H1 (cell line): ENCODE measurements around the gene KRTAP5-6. TPM values are rescaled to one million over a fixed set of nuclear protein-coding genes. Genes with fewer than 3 reads are reported as not detected.

Experiments used
- CTCF ChIA-PET: fragments of 300-600 bp; sonication (Branson Sonifier 250); formaldehyde crosslinking; loops from one replicate; lab custom pipeline; 2021; ENCODE audit not compliant: partially characterized antibody; lab: Charles Lee
- POLR2A ChIA-PET: fragments of 300-600 bp; sonication (Branson Sonifier 250); formaldehyde crosslinking; loops from one replicate; lab custom pipeline; 2021; ENCODE audit warnings: inconsistent platforms; ENCODE audit not compliant: partially characterized antibody; lab: Charles Lee
- DNase-seq, 2 experiments: peaks; one replicate each; pipeline versions ENCODE4 v3.0.0 to v3.0.0-alpha.2; 2010 to 2022; ENCODE audit warnings: low spot score in 2 of 2, low read depth in 1 of 2, mixed read lengths in 1 of 2
- FAIRE-seq: peaks from 2 replicates; lab custom pipeline; 2011; peaks lifted over from hg19 to GRCh38; lab: Jason Lieb, UNC
- H2AFZ ChIP-seq: 2 replicates; pipeline ENCODE4 v1.8.1; 2012; ENCODE audit warnings: low read length, inconsistent platforms
- H2AK5ac ChIP-seq: 2 replicates; pipeline ENCODE4 v1.6.1; 2013; ENCODE audit warnings: low read depth, low read length
- H2BK120ac ChIP-seq: replicated peaks from 2 replicates; pipeline ENCODE3; 2013; ENCODE audit warnings: low read depth, low read length, inconsistent platforms
- H2BK12ac ChIP-seq: 2 replicates; pipeline ENCODE4 v1.6.1; 2013; ENCODE audit warnings: low read depth, low read length
- H2BK15ac ChIP-seq: 2 replicates; pipeline ENCODE4 v1.6.1; 2013; ENCODE audit warnings: low read length
- H2BK20ac ChIP-seq: 2 replicates; pipeline ENCODE4 v1.6.1; 2013; ENCODE audit warnings: low read length
- H2BK5ac ChIP-seq: 2 replicates; pipeline ENCODE4 v1.6.1; 2013; ENCODE audit warnings: low read depth, low read length
- H3K14ac ChIP-seq: 2 replicates; pipeline ENCODE4 v1.6.1; 2013; ENCODE audit warnings: inconsistent platforms; ENCODE audit not compliant: insufficient read length
- H3K18ac ChIP-seq: 2 replicates; pipeline ENCODE4 v1.6.1; 2013; ENCODE audit warnings: low read length; ENCODE audit errors: extremely low read depth
- H3K23ac ChIP-seq: 2 replicates; pipeline ENCODE4 v1.6.1; 2013; ENCODE audit warnings: inconsistent platforms; ENCODE audit not compliant: insufficient read length
- H3K23me2 ChIP-seq: 2 replicates; pipeline ENCODE4 v1.6.1; 2013; ENCODE audit warnings: low read depth, low read length
- H3K27ac ChIP-seq: 2 replicates; pipeline ENCODE4 v1.6.1; 2011; ENCODE audit warnings: low read depth, low read length, inconsistent platforms
- H3K27me3 ChIP-seq, 4 experiments: replicated peaks in 1 of 4; 1 replicate in 1 of 4; 2 replicates in 3 of 4; pipeline versions ENCODE4 v1.6.1 to v1.8.1; 2011 to 2013; ENCODE audit warnings: low read length in 3 of 4, mild to moderate bottlenecking in 3 of 4, inconsistent platforms in 2 of 4, mixed read lengths in 2 of 4, moderate library complexity in 1 of 4; ENCODE audit not compliant: control insufficient read depth in 3 of 4, insufficient read depth in 3 of 4; ENCODE audit errors: extremely low read depth in 1 of 4
- H3K36me3 ChIP-seq, 4 experiments: 2 replicates each; pipeline versions ENCODE4 v1.6.1 to v1.8.1; 2011 to 2013; ENCODE audit warnings: mild to moderate bottlenecking in 4 of 4, low read length in 3 of 4, moderate library complexity in 2 of 4, control low read depth in 1 of 4, inconsistent platforms in 1 of 4; ENCODE audit not compliant: insufficient read depth in 4 of 4, control insufficient read depth in 2 of 4
- H3K4ac ChIP-seq: replicated peaks from 2 replicates; pipeline ENCODE3; 2013; ENCODE audit warnings: low read length, low read depth, mixed read lengths, inconsistent platforms; ENCODE audit not compliant: insufficient read length
- H3K4me1 ChIP-seq, 4 experiments: replicated peaks in 1 of 4; 1 replicate in 1 of 4; 2 replicates in 3 of 4; pipeline versions ENCODE4 v1.6.1 to v1.8.1; 2011 to 2013; ENCODE audit warnings: low read length in 3 of 4, inconsistent platforms in 2 of 4, mixed read lengths in 1 of 4; ENCODE audit not compliant: insufficient read depth in 4 of 4, control insufficient read depth in 3 of 4
- H3K4me2 ChIP-seq, 2 experiments: 2 replicates each; pipeline versions ENCODE4 v1.6.1 to v1.8.1; 2011 to 2013; ENCODE audit warnings: low read depth in 2 of 2, low read length in 2 of 2, control low read depth in 1 of 2, inconsistent platforms in 1 of 2, mild to moderate bottlenecking in 1 of 2; ENCODE audit not compliant: insufficient read depth in 1 of 2
- H3K4me3 ChIP-seq, 4 experiments: fragments of 200-600, 300-600 bp in 1 of 4; sonication (generic), shearing (Covaris generic), sonication (Bioruptor Twin) in 1 of 4; 2 replicates each; pipeline versions ENCODE4 v1.5.1 to v1.8.1; 2011 to 2016; ENCODE audit warnings: low read length in 4 of 4, low read depth in 3 of 4, control low read depth in 2 of 4, inconsistent platforms in 2 of 4, mild to moderate bottlenecking in 2 of 4, mixed read lengths in 1 of 4, moderate library complexity in 1 of 4; ENCODE audit not compliant: insufficient read depth in 2 of 4; ENCODE audit errors: extremely low read depth in 1 of 4
- H3K56ac ChIP-seq: replicated peaks from 2 replicates; pipeline ENCODE3; 2013; ENCODE audit warnings: low read depth, mild to moderate bottlenecking, mixed read lengths, low read length, inconsistent platforms; ENCODE audit not compliant: insufficient read length
- H3K79me1 ChIP-seq: 2 replicates; pipeline ENCODE4 v1.6.1; 2013; ENCODE audit warnings: low read depth, low read length, control low read depth
- H3K79me2 ChIP-seq, 2 experiments: 2 replicates each; pipeline versions ENCODE4 v1.6.1 to v1.8.1; 2012 to 2013; ENCODE audit warnings: low read length in 2 of 2, mild to moderate bottlenecking in 2 of 2, inconsistent platforms in 1 of 2; ENCODE audit not compliant: insufficient read depth in 2 of 2, control insufficient read depth in 1 of 2
- H3K9ac ChIP-seq, 4 experiments: replicated peaks in 1 of 4; 1 replicate in 1 of 4; 2 replicates in 3 of 4; pipeline versions ENCODE4 v1.6.1 to v1.8.1; 2011 to 2013; ENCODE audit warnings: low read depth in 3 of 4, low read length in 3 of 4, control low read depth in 2 of 4, mild to moderate bottlenecking in 2 of 4, moderate library complexity in 2 of 4, inconsistent platforms in 1 of 4; ENCODE audit errors: extremely low read depth in 1 of 4
- H3K9me3 ChIP-seq, 2 experiments: 2 replicates each; pipeline versions ENCODE4 v1.6.1 to v1.8.1; 2012 to 2013; ENCODE audit warnings: mild to moderate bottlenecking in 2 of 2, moderate library complexity in 2 of 2, control low read depth in 1 of 2, inconsistent platforms in 1 of 2, low read depth in 1 of 2, low read length in 1 of 2, mixed read lengths in 1 of 2; ENCODE audit not compliant: insufficient read depth in 2 of 2
- H4K20me1 ChIP-seq, 2 experiments: replicated peaks in 1 of 2; 2 replicates each; pipeline versions ENCODE3 to v1.8.1; 2011 to 2013; ENCODE audit warnings: inconsistent platforms in 2 of 2, low read length in 2 of 2, mild to moderate bottlenecking in 1 of 2; ENCODE audit not compliant: insufficient read depth in 2 of 2, control insufficient read depth in 1 of 2
- H4K5ac ChIP-seq: 2 replicates; pipeline ENCODE4 v1.6.1; 2013; ENCODE audit warnings: low read length, low read depth, mixed read lengths, inconsistent platforms; ENCODE audit not compliant: insufficient read length
- H4K8ac ChIP-seq: 2 replicates; pipeline ENCODE4 v1.8.0; 2013; ENCODE audit warnings: mild to moderate bottlenecking, moderate library complexity, low read length, inconsistent platforms; ENCODE audit not compliant: insufficient read depth; ENCODE audit errors: extremely low read depth
- H4K91ac ChIP-seq: replicated peaks from 2 replicates; pipeline ENCODE3; 2013; ENCODE audit warnings: low read length, mixed read lengths, inconsistent platforms; ENCODE audit not compliant: insufficient read length
- BCL11A ChIP-seq, 2 experiments: IDR thresholded peaks; one replicate each; pipeline ENCODE4 v1.6.1; 2011; ENCODE audit warnings: low read depth in 2 of 2, low read length in 2 of 2, mild to moderate bottlenecking in 2 of 2
- CTCF ChIP-seq, 3 experiments: IDR thresholded peaks; 1 replicate in 2 of 3; 2 replicates in 1 of 3; pipeline versions ENCODE4 v1.5.1 to v1.6.1; 2011; ENCODE audit warnings: low read length in 3 of 3, mild to moderate bottlenecking in 3 of 3, inconsistent platforms in 2 of 3, low read depth in 1 of 3, moderate library complexity in 1 of 3; ENCODE audit not compliant: insufficient read depth in 1 of 3; ENCODE audit errors: control extremely low read depth in 1 of 3
- EZH2 ChIP-seq: fragments of 200-600 bp; sonication (generic); IDR thresholded peaks from 2 replicates; pipeline ENCODE4 v1.7.1; 2012; ENCODE audit warnings: low read depth, mild to moderate bottlenecking, moderate library complexity, low read length, inconsistent platforms; ENCODE audit not compliant: severe bottlenecking
- HDAC2 ChIP-seq, 2 experiments: fragments of 300-600 bp in 1 of 2; sonication (generic) in 1 of 2; IDR thresholded peaks; 2 replicates each; pipeline ENCODE4 v1.6.1; 2011 to 2012; ENCODE audit warnings: low read depth in 2 of 2, low read length in 2 of 2, mild to moderate bottlenecking in 2 of 2, moderate library complexity in 2 of 2, borderline replicate concordance in 1 of 2, inconsistent platforms in 1 of 2
- JUN ChIP-seq: IDR thresholded peaks from 2 replicates; pipeline ENCODE4 v1.6.1; 2011; ENCODE audit warnings: low read depth, mild to moderate bottlenecking, improper control_type of control experiment, low read length
- KDM1A ChIP-seq: fragments of 200-600, 300-600 bp; sonication (generic); IDR thresholded peaks from 2 replicates; pipeline ENCODE4 v1.7.1; 2016; ENCODE audit warnings: mild to moderate bottlenecking, low read length, borderline replicate concordance
- NRF1 ChIP-seq: IDR thresholded peaks from 2 replicates; pipeline ENCODE4 v1.6.1; 2011; ENCODE audit warnings: mild to moderate bottlenecking, low read depth, low read length, improper control_type of control experiment
- SP2 ChIP-seq: IDR thresholded peaks from 2 replicates; pipeline ENCODE4 v1.6.1; 2012; ENCODE audit warnings: mild to moderate bottlenecking, low read length, inconsistent platforms
- TAF7 ChIP-seq: optimal IDR thresholded peaks from 2 replicates; pipeline ENCODE3; 2011; ENCODE audit warnings: low read depth, mild to moderate bottlenecking, inconsistent platforms, low read length, moderate library complexity, borderline replicate concordance
- TEAD4 ChIP-seq: IDR thresholded peaks from 2 replicates; pipeline ENCODE4 v1.6.1; 2012; ENCODE audit warnings: low read depth, low read length, inconsistent platforms, mixed read lengths
- WGBS, 2 experiments: shearing (Covaris generic) in 1 of 2; methylation state at CpG; one replicate each; pipeline versions ENCODE4 v1.1.6 to v1.1.7; 2013 to 2015; ENCODE audit warnings: low lambda C conversion rate in 2 of 2, mixed read lengths in 2 of 2, inconsistent platforms in 1 of 2, low coverage in 1 of 2, missing lambda C conversion rate in 1 of 2; ENCODE audit not compliant: insufficient replicate concordance in 2 of 2, insufficient coverage in 1 of 2, insufficient read length in 1 of 2; ENCODE audit errors: extremely low coverage in 1 of 2, missing lambda C conversion rate in 1 of 2; 5-methylcytosine and 5-hydroxymethylcytosine counted together
- polyA plus RNA-seq, 7 experiments: library from polyadenylated mRNA; depleted of rRNA in 3 of 7; stranded (reverse) in 5 of 7; unstranded in 2 of 7; fragments of >200 nt in 5 of 7; fragments of 200-250 nt in 2 of 7; gene quantifications; 1 replicate in 5 of 7; 2 replicates in 1 of 7; 4 replicates in 1 of 7; pipeline versions ENCODE4 v1.2.1 to v1.2.3, GENCODE V29; 2011 to 2013; ENCODE audit warnings: missing spikeins in 2 of 7, mixed read lengths in 2 of 7
- total RNA-seq: library from RNA; stranded (reverse); fragmentation: NEBNext Ultra II Directional; extraction: Animal tissue kit (Norgen Biotek cat#: 25700); gene quantifications from 2 replicates; pipeline ENCODE4 v1.2.1, GENCODE V29; 2021

KRTAP5-6 gene
- total and polyA plus RNA-seq, 2 of the 8 experiments (the other 6 are each of a cell fraction or from before 2014, with no cell fraction given): not detected

- peaks cover 0 to 9% (median 6%) of the 10 kb centered on the region in 4 experiments; a peak in 4 of 7 replicates for H3K27me3 ChIP-seq
- no peak overlapping the region for H3K4ac ChIP-seq
- H4K20me1 ChIP-seq: no peaks in the 10 kb centered on the region
- H3K56ac ChIP-seq: no peak overlapping the region
- H3K79me2 ChIP-seq: no peaks in the 10 kb centered on the region
- H2BK12ac ChIP-seq: no peak overlapping the region; the same call in 1 of the 2 replicates
- WGBS, 2 experiments: 88% methylated on average over 19 of the region's 19 CpGs; no CpG with 5 or more reads in 1 of the 2 experiments
- H4K8ac ChIP-seq: no peak overlapping the region
- H4K5ac ChIP-seq: no peak overlapping the region
- H3K9me3 ChIP-seq: no peaks in the 10 kb centered on the region
- ChIA-PET POLR2A (interaction anchor here (1.1 kb wide), 1 partner anchor 42 kb away, joined by 3 read pairs; no protein-coding TSS in a partner anchor), CTCF (interaction anchor here (0.7 to 10.1 kb wide), 57 partner anchors 9 to 501 kb away, joined by 3 to 166 read pairs (median 4); partner anchors contain the start of genes KRTAP5-5 and SYT8)
- FAIRE-seq: no peak
- H3K9ac ChIP-seq: no peak overlapping the region
- no peak for DNase-seq
- no peak overlapping the region for H2BK5ac ChIP-seq
- no peaks in the 10 kb centered on the region for H3K79me1 ChIP-seq
- no peak overlapping the region for H3K4me3 ChIP-seq
- no peaks in the 10 kb centered on the region for H3K36me3 ChIP-seq
- H3K23me2 ChIP-seq: no peaks in the 10 kb centered on the region
- no peak overlapping the region; the same call in 1 of the 2 replicates for H2BK15ac ChIP-seq
- no peak overlapping the region for H2BK120ac ChIP-seq
- H3K23ac ChIP-seq: no peak overlapping the region
- no peak overlapping the region for H3K14ac ChIP-seq
- peaks cover 0 to 6% (median 2%) of the 10 kb centered on the region in 4 experiments; a peak in 3 of 7 replicates for H3K4me1 ChIP-seq
- H3K27ac ChIP-seq: no peak overlapping the region
- no peak overlapping the region for H2AFZ ChIP-seq
- H3K4me2 ChIP-seq: no peak overlapping the region
- H3K18ac ChIP-seq: no peak overlapping the region
- no peak overlapping the region for H2AK5ac ChIP-seq
- H4K91ac ChIP-seq: peak overlapping the region; percentile 25
- H2BK20ac ChIP-seq: no peak overlapping the region
- no peak for TF ChIP-seq TAF7
- no peak for TF ChIP-seq BCL11A (IDR thresholded peaks at IDR 0.05; ENCODE audit: low read depth in 2 of 2, low read length in 2 of 2)
- TF ChIP-seq SP2: no peak
- TF ChIP-seq CTCF (IDR thresholded peaks at IDR 0.05; ENCODE audit: control extremely low read depth in 1 of 3, insufficient read depth in 1 of 3, low read depth in 1 of 3, low read length in 3 of 3): no peak
- no peak for TF ChIP-seq JUN
- no peak for TF ChIP-seq NRF1
- no peak for TF ChIP-seq EZH2
- TF ChIP-seq KDM1A: no peak
- no peak for TF ChIP-seq HDAC2 (IDR thresholded peaks at IDR 0.05; ENCODE audit: borderline replicate concordance in 1 of 2, low read depth in 2 of 2, low read length in 2 of 2)
- no peak for TF ChIP-seq TEAD4
Measured at GRCh38 chr11:1652026-1652425, 45.0 kb upstream of the KRTAP5-6 start.
